Heart left ventricle (tissue), 16 donors: ENCODE data around the gene TEX29. TPM values are rescaled to one million over a fixed set of nuclear protein-coding genes. Genes with fewer than 3 reads are reported as not detected.

Experiments used
- ATAC-seq, 4 donors: fragments of 200-7000 bp; cut with Tn5 transposase; one replicate each; pipeline ENCODE4 v1.9.1; 2020 to 2022; ENCODE audit warnings: moderate library complexity in 4 of 4, mild to moderate bottlenecking in 3 of 4, moderate number of reproducible peaks in 1 of 4
- DNase-seq, 5 donors: peaks; one replicate each; pipeline ENCODE4 v3.0.0-alpha.2; 2020
- H3K27ac ChIP-seq, 12 donors: fragments of 200-600 bp; sonication (generic) in 4 of 12; one replicate each; pipeline versions ENCODE4 v1.5.0 to v1.8.0; 2016 to 2022; ENCODE audit warnings: mild to moderate bottlenecking in 2 of 12
- H3K27me3 ChIP-seq, 9 donors: fragments of 200-600 bp; sonication (generic) in 2 of 9; one replicate each; pipeline versions ENCODE4 v1.5.1 to v1.8.0; 2016 to 2022; ENCODE audit warnings: mild to moderate bottlenecking in 3 of 9
- H3K36me3 ChIP-seq, 9 donors: fragments of 200-600 bp; sonication (generic) in 2 of 9; one replicate each; pipeline versions ENCODE4 v1.5.0 to v1.8.0; 2018 to 2022; ENCODE audit warnings: mild to moderate bottlenecking in 2 of 9
- H3K4me1 ChIP-seq, 12 donors: fragments of 200-600 bp; sonication (generic) in 4 of 12; one replicate each; pipeline versions ENCODE4 v1.5.0 to v1.8.0; 2016 to 2022; ENCODE audit warnings: mild to moderate bottlenecking in 3 of 12
- H3K4me3 ChIP-seq, 12 donors: fragments of 200-600 bp; sonication (generic) in 4 of 12; one replicate each; pipeline versions ENCODE4 v1.5.0 to v1.8.0; 2017 to 2022; ENCODE audit warnings: mild to moderate bottlenecking in 9 of 12, moderate library complexity in 4 of 12
- H3K9me3 ChIP-seq, 12 donors: fragments of 200-600 bp; sonication (generic) in 4 of 12; one replicate each; pipeline versions ENCODE4 v1.5.0 to v1.8.0; 2016 to 2022; ENCODE audit warnings: mild to moderate bottlenecking in 1 of 12
- POLR2A ChIP-seq, 2 donors: fragments of 450-650 bp; IDR thresholded peaks; one replicate each; pipeline ENCODE4 v1.6.1; 2017; ENCODE audit warnings: antibody characterized with exemption in 2 of 2, mild to moderate bottlenecking in 2 of 2, moderate library complexity in 2 of 2
- WGBS, 4 donors: extraction: QIAGEN DNeasy Blood & Tissue Kit in 2 of 4; methylation state at CpG; one replicate each; pipeline versions ENCODE4 v1.1.5 to v1.1.7; 2013 to 2018; 5-methylcytosine and 5-hydroxymethylcytosine counted together
- intact Hi-C, 10 donors: fragments of 100-400 bp; cut with DNase I; formaldehyde crosslinking; loops; one replicate each; pipeline versions ENCODE4 v1.11.1 to v1.14.2; 2022
- polyA plus RNA-seq, 2 donors: library from polyadenylated mRNA; stranded (reverse); fragments of 200-250 nt; gene quantifications; one replicate each; pipeline ENCODE4 v1.2.3, GENCODE V29; 2013
- total RNA-seq, 9 donors: library from RNA; depleted of rRNA in 2 of 9; stranded (reverse); fragments of >200 nt in 2 of 9; fragmentation: NEBNext Ultra II Directional in 3 of 9; extraction: Animal tissue kit (Norgen Biotek cat#: 25700) in 3 of 9; gene quantifications; one replicate each; pipeline versions ENCODE4 v1.1.0 to v1.2.4, GENCODE V29; 2016 to 2023
- TF ChIP-seq, protein P1 (sequence below), 12 donors: fragments of 200-600 bp; sonication (generic) in 4 of 12; IDR thresholded peaks; one replicate each; pipeline versions ENCODE4 v1.5.0 to v1.8.0; 2018 to 2022; ENCODE audit warnings: antibody characterized with exemption in 12 of 12, mild to moderate bottlenecking in 5 of 12
- donor health status: ischemic (EF 13 %, LVEDD 7.1; RV severe dilation, severe dysfunction).
- donor health status: healthy with polysubstance abuse.
- donor health status: DM: no; HTN: yes; CAD: no.
- donor health status: DM: no; HTN: no; CAD: no.
- donor health status: ischemic (EF 25% LVEDD 6.9; RV normal size, moderate dysfunction).
- donor health status: ischemic (EF 25% LVEDD 5.7; RV mildly dilated, moderate dysfunction).
- donor health status: healthy.
- donor health status: DM: yes; HTN: yes; CAD: no.
- donor health status: ischemic (EF 35%, LVEDD 5.7; RV mildly dilated, moderate dysfunction).
- donor health status: nonischemic (EF 11% LVEDD 7.7; RV severe dilation, severe dysfunction).
- donor health status: DM: yes; HTN: yes; CAD: no.
- donor health status: PGD.
- donor health status: ischemic (EF 29% LVEDD 5.4; RV normal size, mild dysfunction).
- donor health status: nonischemic (EF 23%, LVEDD 6.1; RV moderate dilation, normal function).

The TEX29 gene
- total and polyA plus RNA-seq, 11 donors = 0.15 to 0.57 (median 0.35) TPM; not detected in 6

DNA sequence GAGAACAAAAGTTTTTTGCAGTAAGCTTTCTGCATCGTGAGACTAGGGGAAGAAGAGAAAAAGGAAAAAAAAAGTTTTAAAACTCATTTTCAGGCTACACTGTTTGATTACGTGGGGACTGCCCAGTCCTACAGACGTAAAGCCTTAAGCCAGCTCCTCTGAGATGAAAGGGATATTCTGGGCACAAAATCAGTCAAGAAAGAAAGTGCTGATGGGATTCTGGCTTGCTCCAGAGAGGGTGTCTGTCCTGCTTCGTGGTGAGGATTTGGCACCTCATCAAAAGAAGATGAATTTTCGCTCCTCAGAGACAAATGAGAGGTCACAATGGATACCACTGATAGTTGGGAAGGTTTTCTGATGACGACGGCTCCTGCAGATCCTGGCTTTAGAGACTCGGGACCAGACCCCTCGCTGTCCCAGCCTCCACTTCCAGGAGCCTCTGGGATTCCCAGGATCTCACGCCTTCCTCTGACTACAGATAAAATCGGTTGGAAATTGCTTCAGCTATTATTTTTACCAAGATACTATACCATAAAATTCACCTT, 9.7 kb downstream of the TEX29 start:
- Histone ChIP-seq H3K27me3 (no peaks in the 10 kb centered on the region), H3K27ac (no peak overlapping the region), H3K9me3 (peaks cover 0 to 16% (median 0%) of the 10 kb centered on the region in 12 donors), H3K36me3 (no peaks in the 10 kb centered on the region), H3K4me1 (no peaks in the 10 kb centered on the region), H3K4me3 (no peak overlapping the region)
- TF ChIP-seq POLR2A (IDR thresholded peaks at IDR 0.05) = no peak
- TF ChIP-seq, protein P1, sequence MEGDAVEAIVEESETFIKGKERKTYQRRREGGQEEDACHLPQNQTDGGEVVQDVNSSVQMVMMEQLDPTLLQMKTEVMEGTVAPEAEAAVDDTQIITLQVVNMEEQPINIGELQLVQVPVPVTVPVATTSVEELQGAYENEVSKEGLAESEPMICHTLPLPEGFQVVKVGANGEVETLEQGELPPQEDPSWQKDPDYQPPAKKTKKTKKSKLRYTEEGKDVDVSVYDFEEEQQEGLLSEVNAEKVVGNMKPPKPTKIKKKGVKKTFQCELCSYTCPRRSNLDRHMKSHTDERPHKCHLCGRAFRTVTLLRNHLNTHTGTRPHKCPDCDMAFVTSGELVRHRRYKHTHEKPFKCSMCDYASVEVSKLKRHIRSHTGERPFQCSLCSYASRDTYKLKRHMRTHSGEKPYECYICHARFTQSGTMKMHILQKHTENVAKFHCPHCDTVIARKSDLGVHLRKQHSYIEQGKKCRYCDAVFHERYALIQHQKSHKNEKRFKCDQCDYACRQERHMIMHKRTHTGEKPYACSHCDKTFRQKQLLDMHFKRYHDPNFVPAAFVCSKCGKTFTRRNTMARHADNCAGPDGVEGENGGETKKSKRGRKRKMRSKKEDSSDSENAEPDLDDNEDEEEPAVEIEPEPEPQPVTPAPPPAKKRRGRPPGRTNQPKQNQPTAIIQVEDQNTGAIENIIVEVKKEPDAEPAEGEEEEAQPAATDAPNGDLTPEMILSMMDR (IDR thresholded peaks at IDR 0.05) = no peak
- intact Hi-C loops = no loop called here
- ATAC-seq (no peak), DNase-seq (no peak)
- WGBS, 4 donors = 67 to 78% (median 72%) methylated on average over 11 of the region's 11 CpGs

GRCh38 chr13:111335298-111335697, 14.9 kb downstream of the TEX29 start:
- H3K27ac ChIP-seq = no peak overlapping the region
- DNase-seq = no peak
- 55 to 63% (median 59%) methylated on average over 5 of the region's 5 CpGs for WGBS, 4 donors
- no peak overlapping the region for H3K4me3 ChIP-seq
- ATAC-seq = peak in 2 of 4 donors; percentile 44 to 49
- H3K27me3 ChIP-seq = no peaks in the 10 kb centered on the region
- peaks cover 0 to 16% (median 0%) of the 10 kb centered on the region in 12 donors for H3K9me3 ChIP-seq
- H3K36me3 ChIP-seq = no peaks in the 10 kb centered on the region
- no peaks in the 10 kb centered on the region for H3K4me1 ChIP-seq
- no peak for TF ChIP-seq POLR2A (IDR thresholded peaks at IDR 0.05)
- TF ChIP-seq, protein P1 (IDR thresholded peaks at IDR 0.05) = no peak
- intact Hi-C loops = no loop called here

- H3K36me3 ChIP-seq = no peaks in the 10 kb centered on the region
- 89 to 93% (median 92%) methylated on average over 9 of the region's 9 CpGs for WGBS, 4 donors
- TF ChIP-seq, protein P1 (IDR thresholded peaks at IDR 0.05) = no peak
- no peak for TF ChIP-seq POLR2A (IDR thresholded peaks at IDR 0.05)
- no peak overlapping the region for H3K4me3 ChIP-seq
- H3K4me1 ChIP-seq = no peaks in the 10 kb centered on the region
- no peak for ATAC-seq
- DNase-seq = no peak
- H3K27me3 ChIP-seq = no peaks in the 10 kb centered on the region
- H3K9me3 ChIP-seq = peaks cover 0 to 16% (median 0%) of the 10 kb centered on the region in 12 donors
- intact Hi-C loops = no loop called here
- H3K27ac ChIP-seq = no peak overlapping the region
These were observed 16.2 kb downstream of the TEX29 start for GRCh38 chr13:111336666-111337065.

DNA sequence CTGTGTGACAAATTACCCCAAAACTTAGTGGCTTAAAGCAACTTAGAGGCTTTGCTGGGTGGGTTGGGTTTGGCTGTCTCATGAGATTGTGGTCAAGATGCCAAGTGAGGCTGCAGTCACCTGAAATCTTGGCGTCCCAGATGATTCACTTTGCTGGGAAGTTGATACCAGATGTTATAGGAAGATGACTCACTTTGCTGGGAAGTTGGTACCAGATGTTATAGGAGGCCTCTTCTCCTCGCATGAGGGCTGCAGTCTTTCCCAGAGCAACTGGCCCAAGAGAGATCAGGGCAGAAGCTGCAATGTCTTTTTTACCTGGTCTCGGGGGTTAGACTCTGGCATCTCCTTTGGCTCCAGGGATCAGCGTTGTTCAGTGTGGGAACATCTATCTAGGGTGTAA, 16.8 kb downstream of the TEX29 start:
- Histone ChIP-seq H3K36me3 (no peaks in the 10 kb centered on the region), H3K27me3 (no peaks in the 10 kb centered on the region), H3K4me3 (no peak overlapping the region), H3K27ac (no peak overlapping the region), H3K9me3 (peaks cover 0 to 16% (median 0%) of the 10 kb centered on the region in 12 donors), H3K4me1 (no peaks in the 10 kb centered on the region)
- no peak for TF ChIP-seq POLR2A (IDR thresholded peaks at IDR 0.05)
- TF ChIP-seq, protein P1 (IDR thresholded peaks at IDR 0.05) = no peak
- no peak for ATAC-seq
- 84 to 88% (median 87%) methylated on average over 4 of the region's 4 CpGs for WGBS, 4 donors
- DNase-seq = no peak
- intact Hi-C loops = no loop called here
